HFF-Myc (cell line): ENCODE data around the gene CNP.
"Not testable (repeated sequence)": the region's sequence is repeated elsewhere in the genome, so short reads cannot be mapped to it uniquely, and the experiment has no call there.

Experiments
- DNase-seq: peaks from one replicate; pipeline ENCODE4 v3.0.0-alpha.2; 2011; ENCODE audit warnings: low read depth; ENCODE audit errors: extremely low read depth
- H3K4me3 ChIP-seq: replicated peaks from 2 replicates; pipeline ENCODE4 v1.5.1; 2011; ENCODE audit warnings: low read depth, mild to moderate bottlenecking, control low read depth, low read length
- CTCF ChIP-seq: IDR thresholded peaks from 2 replicates; pipeline ENCODE4 v1.5.1; 2012; ENCODE audit warnings: mild to moderate bottlenecking, low read depth, low read length, control low read depth; ENCODE audit errors: missing control alignments

CNP gene

DNA sequence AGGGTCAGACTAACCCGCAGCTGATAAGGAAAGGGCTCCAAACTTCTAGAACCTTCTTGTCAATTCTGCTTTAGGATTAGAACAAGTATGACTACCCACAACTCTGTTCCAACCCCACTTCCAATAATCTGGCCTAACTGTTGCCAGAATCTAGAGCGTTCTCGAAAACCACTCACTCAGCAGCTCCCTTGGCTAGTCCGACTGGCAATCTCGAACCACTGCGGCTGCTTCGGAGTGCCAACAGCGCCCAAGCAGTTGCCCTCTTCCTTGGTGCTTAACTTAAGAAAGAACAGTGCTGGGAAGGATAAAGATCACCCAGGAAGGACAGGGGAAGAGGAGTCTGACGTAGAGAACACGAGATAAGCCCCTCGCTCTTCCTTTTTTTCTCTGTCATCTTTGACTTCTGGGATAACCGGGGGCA is 49.8 kb downstream of the CNP start:
- TF ChIP-seq CTCF = no peak
- no peak for DNase-seq
- H3K4me3 ChIP-seq = peak overlapping the region; percentile 84

DNA sequence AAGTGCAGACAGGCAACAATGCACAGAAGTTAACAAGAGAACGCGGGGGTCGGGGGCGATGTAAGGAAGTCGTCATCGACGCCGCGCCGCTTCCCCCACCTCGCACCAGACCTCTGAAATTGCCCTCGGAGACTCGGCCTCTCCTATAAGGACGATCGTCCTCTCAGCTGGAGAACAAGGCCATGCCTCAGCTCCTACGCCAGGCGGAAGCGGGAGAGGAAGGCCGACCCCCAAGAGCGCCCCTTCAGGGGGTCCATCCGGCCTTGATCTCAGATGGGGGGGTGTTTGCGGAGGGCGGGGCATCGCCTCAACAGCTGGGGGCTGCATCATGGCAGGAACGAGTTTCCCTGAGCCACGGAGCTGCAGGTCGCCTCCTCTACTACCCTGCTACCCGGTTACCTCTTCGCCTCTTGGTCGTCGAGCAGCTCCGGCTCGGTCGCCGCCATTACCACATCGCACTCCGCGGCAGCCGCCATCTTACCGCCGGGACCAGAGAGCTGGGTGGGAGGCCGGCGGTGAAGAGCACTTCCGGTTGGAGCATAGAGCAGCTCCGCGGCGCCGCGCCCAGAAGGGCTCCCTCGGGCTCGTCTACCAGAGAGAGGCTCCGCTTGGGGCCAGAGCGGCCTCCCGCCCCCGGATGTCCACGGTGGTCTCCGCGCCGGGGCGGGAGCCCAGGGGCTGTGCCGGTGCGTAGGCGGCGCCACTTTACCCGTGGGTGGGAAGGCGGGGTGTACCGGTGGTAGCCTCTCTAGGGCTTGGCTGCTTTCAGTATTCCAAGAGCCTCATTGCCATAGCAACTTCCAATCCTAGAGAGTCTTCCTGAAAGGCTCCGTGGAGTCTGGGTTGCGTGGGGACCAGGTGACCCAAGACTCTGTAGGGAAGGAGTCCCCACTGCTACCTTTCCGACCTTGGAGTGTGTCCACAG is 50.6 kb downstream of the CNP start, which contains the start of gene DNAJC7:
Gene DNAJC7 (minus strand): TSS at position 499 of the 925 bp plus-strand sequence. CDS start 23 bp downstream, at position 476.
- DNase-seq = peak; percentile 67
- H3K4me3 ChIP-seq = peak within 1 kb of the TSS; percentile 84

GRCh38 chr17:42017866-42018200 is 51.2 kb downstream of the CNP start:
- no peak for DNase-seq
- H3K4me3 ChIP-seq = peak overlapping the region; percentile 84
- no peak for TF ChIP-seq CTCF

More for the DNA sequence above, 50.6 kb downstream of the CNP start, which contains the start of gene DNAJC7:
- TF ChIP-seq CTCF = no peak

DNA sequence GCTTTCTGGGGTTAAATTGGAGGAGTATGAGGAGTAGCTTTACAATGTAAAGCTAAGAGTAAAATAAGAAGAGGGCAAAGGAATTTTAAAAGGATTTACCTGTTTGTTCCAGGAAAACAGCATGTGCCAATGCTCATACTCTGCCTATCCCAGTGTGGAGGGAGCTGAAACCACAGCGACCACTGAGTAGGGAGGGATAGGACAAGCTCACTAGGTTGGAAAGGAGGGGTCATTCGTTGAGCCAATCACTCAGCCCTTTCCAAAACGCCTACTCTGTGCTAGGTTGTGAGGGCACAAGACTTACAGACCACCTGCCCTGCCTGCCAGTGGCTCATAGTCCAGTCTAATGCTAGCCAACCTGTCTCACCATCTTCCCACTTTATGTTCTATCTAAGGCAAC is 51.7 kb downstream of the CNP start:
- no peak for TF ChIP-seq CTCF
- DNase-seq = no peak
- peak overlapping the region; percentile 84 for H3K4me3 ChIP-seq

GRCh38 chr17:42018988-42019387 is 52.4 kb downstream of the CNP start:
- no peak overlapping the region for H3K4me3 ChIP-seq
- no peak for TF ChIP-seq CTCF
- no peak for DNase-seq

GRCh38 chr17:42019509-42020404 is 53.2 kb downstream of the CNP start, which contains the start of gene NKIRAS2:
Gene NKIRAS2, plus strand, starts transcription at chr17:42020090. Its CDS starts 1,488 bp downstream, at chr17:42021578.
- DNase-seq = peak; percentile 27
- peak; percentile 82 for TF ChIP-seq CTCF
- peak within 1 kb of the TSS; percentile 76 for H3K4me3 ChIP-seq

GRCh38 chr17:42020845-42021244 is 54.2 kb downstream of the CNP start:
- not testable (repeated sequence) for DNase-seq
- H3K4me3 ChIP-seq = peak overlapping the region; percentile 76
